CD4-positive, CD25-positive, alpha-beta regulatory T cell (primary cell): ENCODE measurements around the gene SRC. TPM values are rescaled to one million over a fixed set of nuclear protein-coding genes. Genes with fewer than 3 reads are reported as not detected.

Experiments
- ATAC-seq, 2 donors: fragments of 150-1000 bp; cut with Tn5 transposase; one replicate each; pipeline ENCODE4 v1.10.0; 2021; ENCODE audit warnings: low read depth in 2 of 2, moderate number of reproducible peaks in 2 of 2, moderate library complexity in 1 of 2
- DNase-seq, 3 donors: peaks; one replicate each; pipeline versions ENCODE4 v3.0.0 to v3.0.0-alpha.2; 2012 to 2022; ENCODE audit warnings: mixed read lengths in 1 of 3
- H3K27ac ChIP-seq: one replicate; pipeline ENCODE4 v1.7.0; 2013; ENCODE audit warnings: mild to moderate bottlenecking, low read length; ENCODE audit not compliant: insufficient read depth, poor library complexity, severe bottlenecking
- H3K27me3 ChIP-seq: one replicate; pipeline ENCODE4 v1.7.0; 2013; ENCODE audit warnings: low read length; ENCODE audit not compliant: control insufficient read depth, insufficient read depth
- H3K36me3 ChIP-seq: one replicate; pipeline ENCODE4 v1.7.0; 2013; ENCODE audit warnings: mild to moderate bottlenecking, low read length, moderate library complexity; ENCODE audit not compliant: control insufficient read depth, insufficient read depth
- H3K4me1 ChIP-seq: 2 replicates; pipeline ENCODE4 v1.7.0; 2013; ENCODE audit warnings: mild to moderate bottlenecking, low read length; ENCODE audit not compliant: insufficient read depth, control insufficient read depth, poor library complexity, severe bottlenecking
- H3K4me3 ChIP-seq: one replicate; pipeline ENCODE4 v1.7.0; 2013; ENCODE audit warnings: low read depth, mild to moderate bottlenecking, low read length, moderate library complexity
- H3K9me3 ChIP-seq, 2 experiments: 1 replicate in 1 of 2; 2 replicates in 1 of 2; pipeline ENCODE4 v1.7.0; 2013; ENCODE audit warnings: low read length in 2 of 2, mild to moderate bottlenecking in 1 of 2, moderate library complexity in 1 of 2; ENCODE audit not compliant: control insufficient read depth in 2 of 2
- H3K27ac Mint-ChIP-seq, 3 donors: one replicate each; pipeline ENCODE4 v1.8.0; 2020 to 2022; ENCODE audit warnings: mild to moderate bottlenecking in 3 of 3, mixed read lengths in 3 of 3, moderate library complexity in 2 of 3
- H3K27me3 Mint-ChIP-seq: one replicate; pipeline ENCODE4 v1.8.0; 2022; ENCODE audit warnings: mild to moderate bottlenecking, mixed read lengths
- H3K36me3 Mint-ChIP-seq: one replicate; pipeline ENCODE4 v1.8.0; 2020; ENCODE audit warnings: mixed read lengths
- H3K4me1 Mint-ChIP-seq, 4 donors: one replicate each; pipeline ENCODE4 v1.8.0; 2020 to 2022; ENCODE audit warnings: mixed read lengths in 4 of 4, mild to moderate bottlenecking in 1 of 4
- H3K4me3 Mint-ChIP-seq, 4 donors: one replicate each; pipeline ENCODE4 v1.8.0; 2020 to 2022; ENCODE audit warnings: mild to moderate bottlenecking in 4 of 4, mixed read lengths in 4 of 4, moderate library complexity in 3 of 4
- H3K9me3 Mint-ChIP-seq, 7 donors: one replicate each; pipeline ENCODE4 v1.8.0; 2020 to 2022; ENCODE audit warnings: mixed read lengths in 7 of 7, mild to moderate bottlenecking in 3 of 7, moderate library complexity in 2 of 7
- polyA plus RNA-seq, 4 donors: library from polyadenylated mRNA; unstranded; fragments of 300-500 nt; fragmentation: Illumina TruSeq; gene quantifications; one replicate each; pipeline ENCODE4 v1.2.3, GENCODE V29; 2021
- total RNA-seq: library from RNA; stranded (reverse); gene quantifications from one replicate; pipeline ENCODE4 v1.2.3, GENCODE V29; 2022

The SRC gene
- total and polyA plus RNA-seq, 5 donors from 2014 or later = 0.29 to 5.5 (median 0.56) TPM; not detected in 1

DNA sequence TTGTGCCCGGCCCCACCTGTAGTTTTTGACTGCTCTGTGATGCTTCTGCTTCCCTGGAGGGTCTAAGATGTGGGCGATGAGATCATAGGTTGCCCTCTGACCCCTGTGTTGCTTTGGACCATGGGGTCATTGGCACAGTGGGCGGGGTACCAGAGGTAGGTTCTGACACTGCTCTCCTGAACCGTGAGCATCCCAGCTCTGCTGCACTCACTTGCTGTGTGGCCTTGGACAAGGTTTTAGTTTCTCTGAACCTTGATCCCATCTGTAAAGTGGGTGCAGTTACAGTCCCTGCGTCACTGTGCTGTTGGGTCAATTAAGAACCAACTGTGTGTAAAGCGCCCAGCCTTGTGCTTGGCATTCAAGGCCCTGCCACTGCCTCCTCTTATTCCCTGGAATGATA lies 30.9 kb downstream of the SRC start:
- no peaks in the 10 kb centered on the region for H3K4me1 ChIP-seq
- no peaks in the 10 kb centered on the region for H3K27me3 Mint-ChIP-seq
- H3K27ac Mint-ChIP-seq = peak overlapping the region in 1 of 3 donors; percentile 47
- H3K9me3 Mint-ChIP-seq = no peaks in the 10 kb centered on the region
- no peak overlapping the region for H3K4me3 ChIP-seq
- H3K9me3 ChIP-seq = no peaks in the 10 kb centered on the region
- no peaks in the 10 kb centered on the region for H3K36me3 Mint-ChIP-seq
- H3K4me3 Mint-ChIP-seq = no peak overlapping the region
- no peaks in the 10 kb centered on the region for H3K4me1 Mint-ChIP-seq
- no peaks in the 10 kb centered on the region for H3K27me3 ChIP-seq
- ATAC-seq (no peak), DNase-seq (no peak)
- H3K36me3 ChIP-seq = no peaks in the 10 kb centered on the region
- H3K27ac ChIP-seq = no peak overlapping the region

- Histone ChIP-seq H3K27me3 (no peaks in the 10 kb centered on the region), H3K9me3 (no peaks in the 10 kb centered on the region), H3K4me3 (no peak overlapping the region), H3K4me1 (no peaks in the 10 kb centered on the region), H3K36me3 (no peaks in the 10 kb centered on the region), H3K27ac (no peak overlapping the region)
- no peaks in the 10 kb centered on the region for H3K4me1 Mint-ChIP-seq
- DNase-seq (no peak), ATAC-seq (no peak)
- no peak overlapping the region for H3K4me3 Mint-ChIP-seq
- H3K27me3 Mint-ChIP-seq = no peaks in the 10 kb centered on the region
- H3K9me3 Mint-ChIP-seq = no peaks in the 10 kb centered on the region
- no peaks in the 10 kb centered on the region for H3K36me3 Mint-ChIP-seq
- peak overlapping the region in 1 of 3 donors; percentile 47 for H3K27ac Mint-ChIP-seq
Observed at GRCh38 chr20:37377346-37378081, 31.6 kb downstream of the SRC start.

- ATAC-seq (no peak), DNase-seq (no peak)
- Histone ChIP-seq H3K27me3 (no peaks in the 10 kb centered on the region), H3K27ac (no peak overlapping the region), H3K9me3 (no peaks in the 10 kb centered on the region), H3K4me1 (no peaks in the 10 kb centered on the region), H3K4me3 (no peak overlapping the region), H3K36me3 (no peaks in the 10 kb centered on the region)
- H3K27ac Mint-ChIP-seq = no peak overlapping the region
- no peaks in the 10 kb centered on the region for H3K36me3 Mint-ChIP-seq
- H3K9me3 Mint-ChIP-seq = no peaks in the 10 kb centered on the region
- H3K4me1 Mint-ChIP-seq = no peaks in the 10 kb centered on the region
- no peaks in the 10 kb centered on the region for H3K27me3 Mint-ChIP-seq
- no peak overlapping the region for H3K4me3 Mint-ChIP-seq
Observed at GRCh38 chr20:37378420-37378784, 32.5 kb downstream of the SRC start.

GRCh38 chr20:37378785-37379598 lies 33.1 kb downstream of the SRC start:
- Histone ChIP-seq H3K4me3 (no peak overlapping the region), H3K27ac (no peak overlapping the region), H3K27me3 (no peaks in the 10 kb centered on the region), H3K36me3 (no peaks in the 10 kb centered on the region), H3K9me3 (no peaks in the 10 kb centered on the region), H3K4me1 (no peaks in the 10 kb centered on the region)
- DNase-seq = no peak
- no peak for ATAC-seq
- Mint-ChIP-seq H3K27me3 (no peaks in the 10 kb centered on the region), H3K4me3 (no peak overlapping the region), H3K9me3 (no peaks in the 10 kb centered on the region), H3K36me3 (no peaks in the 10 kb centered on the region), H3K4me1 (no peaks in the 10 kb centered on the region), H3K27ac (no peak overlapping the region)

DNA sequence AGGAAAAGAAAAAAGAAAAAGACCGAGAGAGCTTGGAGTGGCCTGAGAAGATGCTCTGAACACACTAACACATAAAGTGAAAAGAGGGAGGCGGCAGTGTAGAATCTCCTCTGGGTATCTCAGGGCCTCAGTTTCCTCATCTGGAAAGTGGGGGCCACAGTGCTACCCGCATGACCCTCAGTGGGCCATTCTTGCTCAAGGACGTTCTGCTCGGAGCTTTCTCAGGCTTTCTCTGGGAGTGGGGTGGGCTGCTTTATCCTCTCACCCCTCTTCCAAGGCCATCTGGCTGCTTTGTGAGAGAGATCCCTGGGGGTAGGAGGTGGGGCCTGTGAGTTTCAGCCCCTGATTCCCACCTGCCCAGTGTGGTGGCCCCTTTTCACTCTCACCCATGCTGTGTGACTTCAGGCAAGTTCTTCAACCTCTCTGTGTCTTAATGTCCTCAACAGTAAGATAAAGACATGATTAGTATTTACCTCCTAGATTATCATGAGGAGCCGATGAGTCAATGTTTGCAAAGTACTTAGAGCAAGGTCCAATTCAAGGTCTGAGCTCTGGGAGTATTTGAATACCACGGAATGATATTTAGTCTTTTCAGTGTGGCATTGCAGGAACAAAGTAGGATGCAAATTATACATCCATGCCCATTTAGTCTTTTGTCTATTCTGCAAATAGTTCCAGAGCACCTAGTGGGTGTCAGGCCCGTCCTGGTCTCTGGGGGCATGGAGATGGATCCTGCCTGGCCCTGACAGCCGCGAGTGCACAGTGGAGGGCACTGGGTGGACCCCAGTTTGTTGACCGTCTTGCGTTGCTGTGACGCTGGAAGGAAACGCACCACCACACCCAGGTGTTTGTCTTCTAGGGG lies 34.3 kb downstream of the SRC start:
- Mint-ChIP-seq H3K4me1 (peaks cover 0 to 6% (median 2%) of the 10 kb centered on the region in 4 donors), H3K9me3 (no peaks in the 10 kb centered on the region), H3K4me3 (no peak overlapping the region), H3K36me3 (peaks cover 4% of the 10 kb centered on the region), H3K27ac (no peak overlapping the region), H3K27me3 (no peaks in the 10 kb centered on the region)
- Histone ChIP-seq H3K27me3 (no peaks in the 10 kb centered on the region), H3K4me3 (no peak overlapping the region), H3K9me3 (no peaks in the 10 kb centered on the region), H3K27ac (no peak overlapping the region), H3K36me3 (no peaks in the 10 kb centered on the region), H3K4me1 (peaks cover 5% of the 10 kb centered on the region)
- ATAC-seq (no peak), DNase-seq (no peak)

DNA sequence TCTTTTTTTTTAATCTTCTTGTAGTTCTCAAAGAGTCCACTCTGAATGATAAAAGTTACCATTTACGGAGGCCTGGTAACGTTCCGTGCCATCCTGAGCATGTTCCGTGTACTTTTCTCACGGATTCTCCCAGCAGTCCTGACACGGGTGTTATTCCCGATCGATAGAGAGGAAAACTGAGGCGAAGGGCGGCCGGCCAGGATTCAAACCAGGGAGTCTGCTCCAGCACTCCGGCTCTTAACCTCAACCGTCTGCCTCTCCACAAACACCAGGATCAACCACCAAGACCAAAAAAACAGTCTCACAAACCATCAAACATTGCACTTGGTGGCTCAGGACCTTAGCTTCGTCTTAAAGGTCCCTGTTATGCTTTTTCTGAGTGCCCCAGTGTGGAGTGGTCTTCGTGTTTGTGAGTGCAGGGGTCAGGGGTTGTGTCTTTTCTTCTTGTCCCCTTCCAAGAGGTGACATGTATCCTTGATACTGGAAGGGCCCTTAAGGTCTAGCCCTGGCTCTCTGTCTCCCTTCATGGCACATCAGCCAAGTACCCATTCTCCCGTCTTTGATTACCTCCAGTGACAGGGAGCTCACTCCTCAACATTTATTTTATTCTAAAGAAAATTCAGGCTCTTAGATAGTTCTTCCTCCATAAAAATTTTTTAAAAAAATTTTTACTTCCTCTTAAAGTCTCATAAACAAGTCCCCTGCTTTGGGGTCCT lies 35.1 kb downstream of the SRC start:
- Mint-ChIP-seq H3K27me3 (no peaks in the 10 kb centered on the region), H3K4me1 (peaks cover 0 to 6% (median 2%) of the 10 kb centered on the region in 4 donors), H3K9me3 (no peaks in the 10 kb centered on the region), H3K27ac (no peak overlapping the region), H3K4me3 (no peak overlapping the region), H3K36me3 (peaks cover 4% of the 10 kb centered on the region)
- no peak overlapping the region for H3K27ac ChIP-seq
- H3K4me3 ChIP-seq = no peak overlapping the region
- ATAC-seq = no peak
- DNase-seq = no peak
- H3K36me3 ChIP-seq = no peaks in the 10 kb centered on the region
- H3K4me1 ChIP-seq = peaks cover 5% of the 10 kb centered on the region
- H3K9me3 ChIP-seq = no peaks in the 10 kb centered on the region
- no peaks in the 10 kb centered on the region for H3K27me3 ChIP-seq
